HepG2 (cell line): ENCODE measurements around the gene ZNF653. TPM values are rescaled to one million over a fixed set of nuclear protein-coding genes. Genes with fewer than 3 reads are reported as not detected.

Experiments used
- ATAC-seq: fragments of 200-7000 bp; cut with Tn5 transposase; 3 replicates; pipeline ENCODE4 v1.9.1; 2020; ENCODE audit warnings: mild to moderate bottlenecking, moderate library complexity
- BruUV-seq: library from RNA; stranded (reverse); fragments of 400-500 nt; replicated peaks from 2 replicates; lab custom pipeline; 2021; lab: Mats Ljungman, UMichigan
- CTCF ChIA-PET: fragments of 300-600 bp; formaldehyde crosslinking; extraction: SDS; loops from one replicate; lab custom pipeline; 2021; ENCODE audit warnings: low total read pairs, inconsistent platforms, low intra/inter-chr PET ratio; lab: Yijun Ruan, JAX
- POLR2A ChIA-PET: fragments of 350-600 bp; sonication (Branson Sonifier 250); formaldehyde crosslinking; loops from one replicate; lab custom pipeline; 2020; ENCODE audit warnings: antibody characterized with exemption, inconsistent platforms; lab: Yijun Ruan, JAX
- DNase-seq: peaks from one replicate; pipeline ENCODE4 v3.0.0-alpha.2; 2015; ENCODE audit warnings: low spot score
- FAIRE-seq: peaks from 3 replicates; lab custom pipeline; 2011; peaks lifted over from hg19 to GRCh38; lab: Jason Lieb, UNC
- H2AFZ ChIP-seq: one replicate; pipeline ENCODE4 v1.6.1; 2011; ENCODE audit warnings: low read length, inconsistent platforms
- H3K27ac ChIP-seq: fragments of 300-600 bp; 3 replicates; pipeline ENCODE4 v1.8.0; 2011; ENCODE audit warnings: mixed run types, mild to moderate bottlenecking, mixed read lengths, low read length, inconsistent platforms; ENCODE audit not compliant: insufficient read depth; ENCODE audit errors: extremely low read length
- H3K27me3 ChIP-seq, 2 experiments: fragments of 200-600 bp in 1 of 2; 2 replicates in 1 of 2; 3 replicates in 1 of 2; pipeline versions ENCODE4 v1.6.0 to v1.8.0; 2011; ENCODE audit warnings: low read length in 2 of 2, mild to moderate bottlenecking in 2 of 2, moderate library complexity in 2 of 2, inconsistent platforms in 1 of 2; ENCODE audit not compliant: insufficient read depth in 2 of 2, control insufficient read depth in 1 of 2
- H3K36me3 ChIP-seq, 2 experiments: fragments of 200-600 bp in 1 of 2; replicated peaks in 1 of 2; 2 replicates in 1 of 2; 3 replicates in 1 of 2; pipeline versions ENCODE4 v1.5.1 to v1.8.0; 2011; ENCODE audit warnings: low read length in 2 of 2, inconsistent platforms in 1 of 2; ENCODE audit not compliant: insufficient read depth in 2 of 2, control insufficient read depth in 1 of 2
- H3K4me1 ChIP-seq: 2 replicates; pipeline ENCODE4 v1.5.1; 2012; ENCODE audit warnings: low read length, inconsistent platforms; ENCODE audit not compliant: insufficient read depth
- H3K4me2 ChIP-seq: 2 replicates; pipeline ENCODE4 v1.6.0; 2011; ENCODE audit warnings: low read depth, low read length, inconsistent platforms
- H3K4me3 ChIP-seq, 3 experiments: fragments of 200-600 bp in 1 of 3; sonication (generic), shearing (Covaris generic) in 1 of 3; replicated peaks in 1 of 3; 2 replicates each; pipeline ENCODE4 v1.5.1; 2011 to 2016; ENCODE audit warnings: low read length in 3 of 3, inconsistent platforms in 2 of 3, low read depth in 2 of 3, mild to moderate bottlenecking in 2 of 3, control low read depth in 1 of 3, mixed read lengths in 1 of 3; ENCODE audit not compliant: insufficient read depth in 1 of 3
- H3K79me2 ChIP-seq: one replicate; pipeline ENCODE4 v1.6.1; 2011; ENCODE audit warnings: low read length, inconsistent platforms; ENCODE audit not compliant: insufficient read depth
- H3K9ac ChIP-seq: 2 replicates; pipeline ENCODE4 v1.6.0; 2011; ENCODE audit warnings: mild to moderate bottlenecking, low read depth, low read length, inconsistent platforms; ENCODE audit not compliant: insufficient read depth
- H3K9me3 ChIP-seq: 2 replicates; pipeline ENCODE4 v1.5.1; 2012; ENCODE audit warnings: mild to moderate bottlenecking, low read length
- H4K20me1 ChIP-seq: 2 replicates; pipeline ENCODE4 v1.6.0; 2011; ENCODE audit warnings: inconsistent platforms, mild to moderate bottlenecking, low read length, moderate library complexity; ENCODE audit not compliant: insufficient read depth
- RELA ChIP-seq: sonication (generic); formaldehyde crosslinking; IDR thresholded peaks from 2 replicates; pipeline ENCODE4 v1.4.0; 2020; ENCODE audit warnings: missing genetic modification reagents
- SP1 ChIP-seq, 2 experiments: fragments of 450-650 bp in 1 of 2; sonication (generic) in 1 of 2; formaldehyde crosslinking in 1 of 2; IDR thresholded peaks; 2 replicates each; pipeline versions ENCODE4 v1.4.0 to v1.6.1; 2016 to 2020; ENCODE audit warnings: missing genetic modification reagents in 1 of 2
- ZNF556 ChIP-seq: sonication (generic); formaldehyde crosslinking; IDR thresholded peaks from 2 replicates; pipeline ENCODE4 v1.4.0; 2020; ENCODE audit warnings: mild to moderate bottlenecking, missing genetic modification reagents, borderline replicate concordance
- WGBS: methylation state at CpG from one replicate; pipeline ENCODE4 v1.1.6; 2017; ENCODE audit warnings: low lambda C conversion rate; 5-methylcytosine and 5-hydroxymethylcytosine counted together
- in situ Hi-C: cut with HindIII; loops from 2 replicates; pipeline ENCODE4 v1.10.0; 2017; ENCODE audit warnings: low pct_unique_long_range_greater_than_20kb; ENCODE audit not compliant: extremely low pct_ligation_motif_present
- intact Hi-C: fragments of 100-400 bp; cut with micrococcal nuclease; formaldehyde crosslinking; loops from one replicate; pipeline ENCODE4 v1.10.0; 2022; ENCODE audit not compliant: unreplicated experiment
- polyA plus RNA-seq, 8 experiments: library from polyadenylated mRNA; depleted of rRNA in 3 of 8; stranded (reverse) in 7 of 8; unstranded in 1 of 8; fragments of >200 nt; fragmentation: Illumina TruSeq in 4 of 8; extraction: Trizol in 4 of 8; gene quantifications; 2 replicates each; pipeline versions ENCODE4 v1.2.1 to v1.2.3, GENCODE V29; 2011 to 2016; ENCODE audit warnings: low read depth in 4 of 8, missing spikeins in 1 of 8, mixed read lengths in 1 of 8; ENCODE audit not compliant: insufficient read depth in 1 of 8
- total RNA-seq, 5 experiments: library from RNA; depleted of rRNA; stranded (reverse); fragments of >200 nt; fragmentation: Illumina TruSeq; extraction: Trizol; gene quantifications; 2 replicates each; pipeline ENCODE4 v1.2.3, GENCODE V29; 2016; ENCODE audit warnings: low read depth in 1 of 5
- TF ChIP-seq, protein P1 (sequence below): sonication (generic); formaldehyde crosslinking; IDR thresholded peaks from 2 replicates; pipeline ENCODE4 v1.4.0; 2020; ENCODE audit warnings: mild to moderate bottlenecking, missing genetic modification reagents

Gene ZNF653
- total and polyA plus RNA-seq, 2 of the 13 experiments (the other 11 are each of a cell fraction or from before 2014, with no cell fraction given): 4.7 to 7.1 TPM

DNA sequence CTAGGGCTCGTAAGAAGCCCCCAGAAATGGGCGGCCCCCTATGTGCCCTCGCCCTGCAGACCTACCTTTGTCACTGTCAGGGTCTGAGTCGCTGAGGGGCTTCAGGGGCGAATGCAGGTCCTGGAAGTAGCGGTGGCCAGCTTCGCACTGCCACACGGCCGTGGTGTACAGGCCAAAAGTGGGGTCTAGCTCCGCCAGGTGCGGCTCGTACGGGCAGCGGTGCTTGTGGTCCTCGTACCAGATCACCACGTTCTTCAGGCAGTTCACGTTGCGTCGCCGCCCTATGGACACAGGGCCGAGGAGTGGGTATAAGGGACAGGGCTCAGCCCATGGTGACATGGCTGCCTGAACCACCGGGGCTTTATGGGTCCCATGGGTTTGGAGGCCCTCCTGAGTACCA, 9.8 kb downstream of the ZNF653 start (continued):
- TF ChIP-seq, protein P1, sequence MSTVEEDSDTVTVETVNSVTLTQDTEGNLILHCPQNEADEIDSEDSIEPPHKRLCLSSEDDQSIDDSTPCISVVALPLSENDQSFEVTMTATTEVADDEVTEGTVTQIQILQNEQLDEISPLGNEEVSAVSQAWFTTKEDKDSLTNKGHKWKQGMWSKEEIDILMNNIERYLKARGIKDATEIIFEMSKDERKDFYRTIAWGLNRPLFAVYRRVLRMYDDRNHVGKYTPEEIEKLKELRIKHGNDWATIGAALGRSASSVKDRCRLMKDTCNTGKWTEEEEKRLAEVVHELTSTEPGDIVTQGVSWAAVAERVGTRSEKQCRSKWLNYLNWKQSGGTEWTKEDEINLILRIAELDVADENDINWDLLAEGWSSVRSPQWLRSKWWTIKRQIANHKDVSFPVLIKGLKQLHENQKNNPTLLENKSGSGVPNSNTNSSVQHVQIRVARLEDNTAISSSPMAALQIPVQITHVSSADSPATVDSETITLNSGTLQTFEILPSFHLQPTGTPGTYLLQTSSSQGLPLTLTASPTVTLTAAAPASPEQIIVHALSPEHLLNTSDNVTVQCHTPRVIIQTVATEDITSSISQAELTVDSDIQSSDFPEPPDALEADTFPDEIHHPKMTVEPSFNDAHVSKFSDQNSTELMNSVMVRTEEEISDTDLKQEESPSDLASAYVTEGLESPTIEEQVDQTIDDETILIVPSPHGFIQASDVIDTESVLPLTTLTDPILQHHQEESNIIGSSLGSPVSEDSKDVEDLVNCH (CRISPR knock-in tag): no peak
- TF ChIP-seq, all 625 proteins: peak for 0

- intact Hi-C loops: loop anchor here (5.0 kb wide), 1 partner anchor 92 kb away; no protein-coding TSS in a partner anchor
Observed at GRCh38 chr19:11495481-11495880, 10.2 kb downstream of the ZNF653 start.

More at GRCh38 chr19:11495481-11495880, 10.2 kb downstream of the ZNF653 start:
- Histone ChIP-seq H3K79me2 (no peaks in the 10 kb centered on the region), H3K9ac (no peak overlapping the region), H3K4me2 (no peak overlapping the region), H3K36me3 (peaks cover 5 to 15% of the 10 kb centered on the region in 2 experiments; a peak in 4 of 5 replicates), H4K20me1 (no peaks in the 10 kb centered on the region), H3K27me3 (no peaks in the 10 kb centered on the region; a peak in 1 of 5 replicates), H3K4me1 (peaks cover 12% of the 10 kb centered on the region), H3K4me3 (no peak overlapping the region), H3K9me3 (no peaks in the 10 kb centered on the region), H2AFZ (no peak overlapping the region), H3K27ac (no peak overlapping the region)
- TF ChIP-seq RELA (CRISPR knock-in tag) (no peak), SP1 (IDR thresholded peaks at IDR 0.05) (no peak), SP1 (CRISPR knock-in tag; IDR thresholded peaks at IDR 0.05) (no peak), ZNF556 (CRISPR knock-in tag) (no peak)
- ChIA-PET CTCF (interaction anchor here (1.1 kb wide), 1 partner anchor 93 kb away, joined by 3 read pairs; no protein-coding TSS in a partner anchor), POLR2A (no interaction called here)
- 96% methylated on average over 4 of the region's 10 CpGs for WGBS
- no peak for DNase-seq
- no peak for ATAC-seq
- no peak for FAIRE-seq
- BruUV-seq: no TSS peak
- in situ Hi-C loops: no loop called here
